Panc1 (cell line): ENCODE data around the gene ABCF2.

ENCODE experiments used
- CTCF ChIP-seq: fragments of 450-650 bp; IDR thresholded peaks from 2 replicates; pipeline ENCODE4 v1.5.1; 2017; ENCODE audit warnings: mild to moderate bottlenecking
- POLR2AphosphoS5 ChIP-seq: IDR thresholded peaks from 2 replicates; pipeline ENCODE4 v1.6.1; 2012; ENCODE audit warnings: mild to moderate bottlenecking, low read depth, low read length, moderate library complexity
- REST ChIP-seq, 2 experiments: IDR thresholded peaks; 2 replicates each; pipeline ENCODE4 v1.6.1; 2011 to 2012; ENCODE audit warnings: low read depth in 2 of 2, control low read depth in 1 of 2, low read length in 1 of 2, mild to moderate bottlenecking in 1 of 2, moderate library complexity in 1 of 2; ENCODE audit not compliant: insufficient read depth in 1 of 2
- SIN3A ChIP-seq: IDR thresholded peaks from 2 replicates; pipeline ENCODE4 v1.6.1; 2012; ENCODE audit warnings: low read depth, mild to moderate bottlenecking, low read length, moderate library complexity, borderline replicate concordance; ENCODE audit not compliant: insufficient read depth
- TCF7L2 ChIP-seq: IDR thresholded peaks from 2 replicates; pipeline ENCODE4 v1.6.1; 2011; ENCODE audit warnings: mild to moderate bottlenecking, low read depth, low read length, inconsistent platforms

GRCh38 chr7:151273651-151274390 is 46.8 kb upstream of the ABCF2 start:
- TF ChIP-seq CTCF: no peak
- TF ChIP-seq REST (IDR thresholded peaks at IDR 0.05; ENCODE audit: insufficient read depth in 1 of 2, low read depth in 2 of 2, low read length in 1 of 2): no peak
- TF ChIP-seq POLR2AphosphoS5: no peak
- no peak for TF ChIP-seq SIN3A
- TF ChIP-seq TCF7L2: no peak
